ENCODE results near the gene CNTNAP4.

CNTNAP4 gene

GRCh38 chr16:76583945-76584344 lies 306.7 kb downstream of the CNTNAP4 start:
- DNase-seq (ENCODE audit: low spot score), result no peak

GRCh38 chr16:76598498-76598897 lies 321.3 kb downstream of the CNTNAP4 start:
- no peak for DNase-seq (ENCODE audit: low spot score)

- no peak for DNase-seq (ENCODE audit: low spot score)
Observed at GRCh38 chr16:76607317-76607716, 330.1 kb downstream of the CNTNAP4 start.
